ENCODE data around the gene PELI2.

Gene PELI2

DNA sequence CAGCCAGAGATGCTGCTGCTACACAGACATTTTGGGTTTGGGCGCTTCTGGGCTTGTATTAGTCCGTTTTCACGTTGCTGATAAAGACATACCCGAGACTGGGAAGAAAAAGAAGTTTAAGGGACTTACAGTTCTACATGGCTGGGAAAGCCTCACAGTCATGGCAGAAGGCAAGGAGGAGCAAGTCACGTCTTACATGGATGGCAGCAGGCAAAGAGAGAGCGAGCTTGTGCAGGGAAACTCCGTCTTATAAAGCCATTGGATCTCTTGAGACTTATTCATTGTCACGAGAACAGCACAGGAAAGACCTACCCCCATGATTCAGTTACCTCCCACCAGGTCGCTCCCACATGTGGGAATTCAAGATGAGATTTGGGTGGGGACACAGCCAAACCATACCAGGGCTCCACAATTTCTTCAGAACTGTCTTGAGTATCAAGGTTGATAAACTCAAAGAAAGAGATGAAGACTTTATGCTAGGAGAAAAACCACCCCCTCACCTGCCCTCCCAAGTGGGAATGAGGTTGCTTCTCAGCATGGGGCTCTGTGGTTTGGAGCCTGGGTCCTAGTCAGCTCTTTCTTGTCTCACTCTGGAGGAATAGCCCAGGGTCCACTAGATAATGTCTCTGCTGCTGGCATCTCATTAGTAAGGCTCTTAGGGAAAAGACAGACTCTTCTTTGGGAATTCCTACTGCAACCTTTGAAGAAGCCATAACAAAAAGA is 200.3 kb downstream of the PELI2 start:
- TF ChIP-seq ZC3H10 (CRISPR knock-in tag; IDR thresholded peaks at IDR 0.05) = no peak
- no peak for TF ChIP-seq POU6F1 (CRISPR knock-in tag; IDR thresholded peaks at IDR 0.05; ENCODE audit: borderline replicate concordance, low read depth)
- no peak for TF ChIP-seq ZNF70 (CRISPR knock-in tag; IDR thresholded peaks at IDR 0.05)
- no peak for TF ChIP-seq GLIS3 (CRISPR knock-in tag; IDR thresholded peaks at IDR 0.05)
- no peak for TF ChIP-seq CSRNP3 (CRISPR knock-in tag; IDR thresholded peaks at IDR 0.05)
- no peak for TF ChIP-seq RARB (CRISPR knock-in tag; IDR thresholded peaks at IDR 0.05)
- no peak for TF ChIP-seq ARNTL (CRISPR knock-in tag; IDR thresholded peaks at IDR 0.05; ENCODE audit: borderline replicate concordance, low read depth)
- no peak for TF ChIP-seq TCF4 (CRISPR knock-in tag; IDR thresholded peaks at IDR 0.05; ENCODE audit: borderline replicate concordance)
- no peak for TF ChIP-seq ZFP3 (CRISPR knock-in tag; IDR thresholded peaks at IDR 0.05)
- TF ChIP-seq ESRRG (CRISPR knock-in tag; IDR thresholded peaks at IDR 0.05) = no peak
- TF ChIP-seq BACH2 (CRISPR knock-in tag; IDR thresholded peaks at IDR 0.05; ENCODE audit: borderline replicate concordance) = no peak
- no peak for TF ChIP-seq PPARA (CRISPR knock-in tag; IDR thresholded peaks at IDR 0.05; ENCODE audit: borderline replicate concordance)
- TF ChIP-seq, protein P1, sequence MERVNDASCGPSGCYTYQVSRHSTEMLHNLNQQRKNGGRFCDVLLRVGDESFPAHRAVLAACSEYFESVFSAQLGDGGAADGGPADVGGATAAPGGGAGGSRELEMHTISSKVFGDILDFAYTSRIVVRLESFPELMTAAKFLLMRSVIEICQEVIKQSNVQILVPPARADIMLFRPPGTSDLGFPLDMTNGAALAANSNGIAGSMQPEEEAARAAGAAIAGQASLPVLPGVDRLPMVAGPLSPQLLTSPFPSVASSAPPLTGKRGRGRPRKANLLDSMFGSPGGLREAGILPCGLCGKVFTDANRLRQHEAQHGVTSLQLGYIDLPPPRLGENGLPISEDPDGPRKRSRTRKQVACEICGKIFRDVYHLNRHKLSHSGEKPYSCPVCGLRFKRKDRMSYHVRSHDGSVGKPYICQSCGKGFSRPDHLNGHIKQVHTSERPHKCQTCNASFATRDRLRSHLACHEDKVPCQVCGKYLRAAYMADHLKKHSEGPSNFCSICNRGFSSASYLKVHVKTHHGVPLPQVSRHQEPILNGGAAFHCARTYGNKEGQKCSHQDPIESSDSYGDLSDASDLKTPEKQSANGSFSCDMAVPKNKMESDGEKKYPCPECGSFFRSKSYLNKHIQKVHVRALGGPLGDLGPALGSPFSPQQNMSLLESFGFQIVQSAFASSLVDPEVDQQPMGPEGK (CRISPR knock-in tag; IDR thresholded peaks at IDR 0.05; ENCODE audit: borderline replicate concordance) = no peak
- ATAC-seq = no peak

DNA sequence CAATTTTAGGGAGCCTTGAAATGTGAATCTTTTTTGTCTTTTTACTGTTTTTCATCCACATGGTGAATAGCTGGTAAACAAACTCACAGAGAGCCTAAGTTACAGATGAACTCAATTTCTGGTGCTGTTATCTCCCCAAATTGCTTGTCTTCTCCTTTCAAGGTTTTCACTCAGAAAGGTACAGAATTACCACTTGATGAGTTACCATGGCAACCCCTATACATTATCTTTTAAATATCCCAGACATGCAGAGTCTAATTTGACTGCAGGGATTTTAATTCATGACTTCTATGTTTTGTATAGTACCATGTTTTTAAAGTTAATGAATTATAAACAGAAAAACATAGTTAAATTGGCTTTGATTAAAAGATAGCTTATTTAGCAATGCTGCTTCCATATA is 203.7 kb downstream of the PELI2 start:
- TF ChIP-seq ARNTL (CRISPR knock-in tag; IDR thresholded peaks at IDR 0.05; ENCODE audit: borderline replicate concordance, low read depth) (no peak), TCF4 (CRISPR knock-in tag; IDR thresholded peaks at IDR 0.05; ENCODE audit: borderline replicate concordance) (no peak), ZNF8 (CRISPR knock-in tag; IDR thresholded peaks at IDR 0.05) (no peak), OSR1 (CRISPR knock-in tag; IDR thresholded peaks at IDR 0.05) (no peak), BACH2 (CRISPR knock-in tag; IDR thresholded peaks at IDR 0.05; ENCODE audit: borderline replicate concordance) (no peak), ESRRG (CRISPR knock-in tag; IDR thresholded peaks at IDR 0.05) (no peak), TOX (CRISPR knock-in tag; IDR thresholded peaks at IDR 0.05; ENCODE audit: borderline replicate concordance) (no peak), SNAI2 (CRISPR knock-in tag; IDR thresholded peaks at IDR 0.05) (no peak), TSHZ2 (CRISPR knock-in tag; IDR thresholded peaks at IDR 0.05) (no peak), CREB5 (CRISPR knock-in tag; IDR thresholded peaks at IDR 0.05; ENCODE audit: low read depth) (no peak), ZC3H10 (CRISPR knock-in tag; IDR thresholded peaks at IDR 0.05) (no peak), GLIS3 (CRISPR knock-in tag; IDR thresholded peaks at IDR 0.05) (no peak), ZFP3 (CRISPR knock-in tag; IDR thresholded peaks at IDR 0.05) (no peak), RARB (CRISPR knock-in tag; IDR thresholded peaks at IDR 0.05) (no peak), CSDC2 (CRISPR knock-in tag; IDR thresholded peaks at IDR 0.05) (no peak), ZNF70 (CRISPR knock-in tag; IDR thresholded peaks at IDR 0.05) (no peak)
- TF ChIP-seq, protein P1 (CRISPR knock-in tag; IDR thresholded peaks at IDR 0.05; ENCODE audit: borderline replicate concordance) = no peak
- ATAC-seq = no peak

All from SK-N-SH treated with all-trans-retinoic acid at 6 μM for 48 hours (cell line).